Bronchial epithelial cell (primary cell): ENCODE measurements around the gene NUDT9. TPM values are rescaled to one million over a fixed set of nuclear protein-coding genes. Genes with fewer than 3 reads are reported as not detected.
"Not testable (repeated sequence)": the region's sequence is repeated elsewhere in the genome, so short reads cannot be mapped to it uniquely, and the experiment has no call there.

Experiments used
- DNase-seq: peaks from one replicate; pipeline ENCODE4 v3.0.0-alpha.2; 2010; ENCODE audit warnings: low read depth
- FAIRE-seq: peaks from 2 replicates; lab custom pipeline; 2011; peaks lifted over from hg19 to GRCh38; lab: Jason Lieb, UNC
- H3K27me3 ChIP-seq: 2 replicates; pipeline ENCODE4 v1.5.1; 2011; ENCODE audit warnings: low read length; ENCODE audit not compliant: control insufficient read depth, insufficient read depth
- H3K36me3 ChIP-seq: 2 replicates; pipeline ENCODE4 v1.5.1; 2011; ENCODE audit warnings: low read length; ENCODE audit not compliant: control insufficient read depth, insufficient read depth
- H3K4me3 ChIP-seq: 2 replicates; pipeline ENCODE4 v1.5.1; 2011; ENCODE audit warnings: mild to moderate bottlenecking, low read depth, low read length, control low read depth
- CTCF ChIP-seq: IDR thresholded peaks from 2 replicates; pipeline ENCODE4 v1.5.1; 2011; ENCODE audit warnings: mild to moderate bottlenecking, moderate library complexity, low read length, control low read depth, inconsistent platforms; ENCODE audit not compliant: insufficient read depth, severe bottlenecking
- total RNA-seq: library from RNA; depleted of rRNA; stranded (reverse); fragments of >200 nt; gene quantifications from 2 replicates; pipeline ENCODE4 v1.2.1, GENCODE V29; 2014

NUDT9 gene
- total RNA-seq, 1 donor from 2014 or later = 19.0 TPM

DNA sequence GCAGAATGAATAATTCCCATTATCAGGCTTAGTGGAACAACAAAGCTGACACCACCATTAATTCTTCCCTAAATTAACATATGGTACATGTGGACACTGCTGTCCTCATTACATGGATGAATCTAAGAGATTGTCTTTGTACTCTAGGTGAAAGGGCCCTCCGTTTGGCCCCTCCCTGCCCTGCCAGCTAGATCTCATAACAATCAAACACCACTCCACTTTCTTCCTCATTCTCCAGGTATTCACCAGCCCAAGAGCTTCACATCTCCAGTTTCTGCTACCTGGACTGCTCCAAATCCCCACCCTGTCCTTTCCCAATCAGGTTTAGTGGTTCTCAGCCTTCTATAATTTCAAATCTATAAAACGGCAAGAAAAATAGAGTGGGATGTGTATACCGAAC lies 35.1 kb upstream of the NUDT9 start:
- DNase-seq = no peak
- no peak for TF ChIP-seq CTCF
- H3K4me3 ChIP-seq = no peak overlapping the region
- no peaks in the 10 kb centered on the region for H3K36me3 ChIP-seq
- no peak for FAIRE-seq
- no peaks in the 10 kb centered on the region for H3K27me3 ChIP-seq

DNA sequence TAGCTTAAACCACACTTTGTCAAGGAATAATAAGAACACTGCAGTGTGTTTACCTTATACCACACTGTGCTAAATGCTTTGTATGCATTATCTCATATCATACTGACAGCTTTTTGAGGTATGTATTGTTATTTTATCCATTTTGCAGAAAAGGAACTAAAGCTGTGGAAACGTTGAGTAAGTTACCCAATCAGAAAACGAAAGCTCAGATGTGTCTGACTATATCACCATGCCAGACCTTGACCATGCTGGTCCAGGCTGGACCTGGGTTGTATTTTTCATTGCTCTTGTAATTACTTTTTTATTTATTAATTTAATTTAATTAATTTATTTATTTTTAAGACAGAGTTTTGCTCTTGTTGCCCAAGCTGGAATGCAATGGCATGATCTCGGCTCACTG lies 33.5 kb upstream of the NUDT9 start:
- FAIRE-seq (no peak), DNase-seq (no peak)
- Histone ChIP-seq H3K36me3 (no peaks in the 10 kb centered on the region), H3K27me3 (no peaks in the 10 kb centered on the region), H3K4me3 (no peak overlapping the region)
- TF ChIP-seq CTCF = no peak

- H3K4me3 ChIP-seq, H3K27me3 ChIP-seq, DNase-seq, FAIRE-seq, H3K36me3 ChIP-seq: not testable (repeated sequence)
Measured at GRCh38 chr4:87390055-87390454, 32.3 kb upstream of the NUDT9 start.

DNA sequence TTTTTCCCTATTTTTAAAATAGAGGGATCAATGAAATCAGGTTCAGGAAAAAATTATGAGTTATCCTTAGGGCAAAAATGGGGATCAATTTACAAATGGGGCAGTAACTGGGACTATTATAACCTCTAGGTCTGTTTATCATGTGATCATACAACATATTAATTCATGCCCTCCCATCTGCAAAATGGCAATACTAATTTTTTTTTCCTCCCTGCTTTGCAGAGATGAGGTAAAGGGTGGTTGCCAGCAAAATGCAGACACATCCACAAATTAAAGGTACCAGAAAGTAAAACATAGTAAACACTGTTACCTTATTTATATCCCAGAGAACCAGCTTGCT lies 31.9 kb upstream of the NUDT9 start:
- H3K27me3 ChIP-seq = no peaks in the 10 kb centered on the region
- H3K4me3 ChIP-seq = peak overlapping the region; percentile 52
- no peaks in the 10 kb centered on the region for H3K36me3 ChIP-seq
- no peak for TF ChIP-seq CTCF
- DNase-seq (no peak), FAIRE-seq (no peak)

DNA sequence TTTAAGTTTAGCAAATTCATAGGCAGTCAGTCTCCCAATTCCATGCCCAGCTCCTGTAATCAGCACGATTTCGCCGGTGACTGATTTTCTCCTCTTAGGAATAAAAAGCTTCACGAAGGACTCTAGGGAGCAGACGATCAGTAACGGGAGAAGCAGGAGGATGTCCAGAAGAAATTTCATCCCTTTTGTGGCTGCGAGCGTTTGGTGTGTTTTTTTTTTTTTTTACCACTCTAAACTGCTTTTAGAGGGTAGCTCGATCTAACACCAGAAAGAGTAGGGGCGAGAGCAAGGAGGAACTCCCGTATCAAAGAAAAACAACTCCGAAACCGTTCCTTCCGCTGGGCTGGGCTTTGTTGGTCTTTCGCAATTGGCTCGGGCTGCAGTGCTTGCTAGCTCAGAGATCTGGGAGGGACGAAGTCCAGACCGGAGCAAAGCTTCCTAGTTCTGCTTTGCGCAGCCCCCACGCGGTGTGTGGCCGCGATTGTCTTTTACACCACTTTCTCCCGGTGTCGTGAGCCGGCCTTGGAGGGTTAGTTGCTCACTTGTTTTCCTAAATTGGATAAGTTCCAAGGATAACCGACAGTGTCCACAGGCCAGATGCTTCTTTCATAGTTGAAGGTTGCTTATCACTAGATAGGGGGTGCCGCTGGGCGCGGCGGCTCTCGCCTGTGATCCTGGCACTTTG lies 31.3 kb upstream of the NUDT9 start, which contains the start of gene HSD17B11:
TSS of gene HSD17B11 (minus strand) at position 298 of the 685 bp plus-strand sequence. CDS start at position 180, 118 bp downstream.
- Histone ChIP-seq H3K36me3 (no peaks in the 10 kb centered on the region), H3K4me3 (peak within 1 kb of the TSS; percentile 52), H3K27me3 (no peaks in the 10 kb centered on the region)
- TF ChIP-seq CTCF = peak; percentile 21
- FAIRE-seq (no peak), DNase-seq (peak; percentile 83)

DNA sequence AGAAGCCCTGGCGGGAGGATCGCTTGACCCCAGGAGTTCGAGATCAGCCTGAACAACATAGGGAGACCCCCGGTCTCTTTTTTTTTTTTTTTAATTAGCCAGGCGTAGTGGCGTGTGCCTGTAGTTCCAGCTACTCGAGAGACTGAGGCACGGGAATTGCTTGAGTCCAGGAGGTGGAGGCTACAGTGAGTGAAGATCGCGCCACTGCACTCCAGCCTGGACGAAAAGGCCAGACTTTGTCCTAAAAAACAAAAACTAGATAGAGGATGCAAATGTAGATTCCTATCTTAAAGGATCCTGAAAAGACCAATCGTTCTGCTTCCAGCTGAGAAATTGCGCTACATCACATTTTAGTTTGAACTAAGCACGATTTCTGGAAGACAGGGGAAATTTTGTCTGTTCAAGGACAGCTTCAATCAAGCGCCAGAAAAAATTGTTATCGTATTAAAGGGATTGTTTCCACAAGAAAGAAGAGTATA lies 30.8 kb upstream of the NUDT9 start:
- DNase-seq (no peak), FAIRE-seq (no peak)
- Histone ChIP-seq H3K27me3 (no peaks in the 10 kb centered on the region), H3K4me3 (peak overlapping the region; percentile 52), H3K36me3 (no peaks in the 10 kb centered on the region)
- no peak for TF ChIP-seq CTCF
